GM18526 (cell line): ENCODE results near the gene TOGARAM2.

Experiments used
- POLR2A ChIP-seq: IDR thresholded peaks from 3 replicates; pipeline ENCODE4 v1.6.1; 2011; ENCODE audit not compliant: insufficient read length; ENCODE audit errors: extremely low read depth

Gene TOGARAM2

GRCh38 chr2:28981016-28981441 is at the start of gene TOGARAM2:
TSS of gene TOGARAM2 (plus strand) at chr2:28981298. CDS start at chr2:28994835, 13,537 bp downstream.
- no peak for TF ChIP-seq POLR2A

- TF ChIP-seq POLR2A: no peak
Measured at GRCh38 chr2:28934769-28935168, 46.3 kb upstream of the TOGARAM2 start.

GRCh38 chr2:28941008-28941407 is 40.1 kb upstream of the TOGARAM2 start:
- no peak for TF ChIP-seq POLR2A

DNA sequence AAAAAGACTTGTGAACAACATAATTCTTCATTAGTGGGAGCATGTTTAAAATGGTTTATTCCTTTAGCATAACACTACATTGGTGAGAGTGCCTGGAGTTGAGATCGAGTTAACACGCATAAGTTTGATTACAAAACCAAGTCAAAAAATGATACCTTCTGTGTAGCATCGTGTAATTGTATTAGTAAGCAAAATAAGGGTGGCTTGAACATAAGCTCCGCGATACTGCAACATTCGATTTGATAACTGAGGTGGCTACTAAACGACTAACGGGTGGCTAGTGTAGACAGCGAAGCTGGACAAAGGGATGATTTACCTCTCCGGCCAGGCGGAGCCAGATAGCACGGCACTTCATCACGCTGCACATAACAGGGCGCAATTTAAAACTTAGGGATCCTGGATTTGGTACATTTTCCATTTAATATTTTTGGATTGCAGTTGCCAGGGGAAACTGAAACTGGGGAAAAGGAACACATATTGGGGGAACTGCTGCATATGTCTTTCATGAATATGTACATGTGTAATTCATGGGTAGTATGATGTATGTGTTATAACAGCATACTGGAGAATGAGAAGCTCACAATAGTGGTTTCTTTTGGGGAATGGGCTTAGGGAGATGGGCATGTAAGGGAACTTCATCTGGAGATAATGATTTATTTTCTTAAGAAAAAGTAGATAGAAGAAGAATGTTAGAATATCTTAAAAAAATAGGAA is 36.4 kb upstream of the TOGARAM2 start:
- no peak for TF ChIP-seq POLR2A

- no peak for TF ChIP-seq POLR2A
Measured at GRCh38 chr2:28948160-28948559, 32.9 kb upstream of the TOGARAM2 start.

GRCh38 chr2:28949190-28949589 is 31.9 kb upstream of the TOGARAM2 start:
- no peak for TF ChIP-seq POLR2A

- TF ChIP-seq POLR2A: no peak
Measured at GRCh38 chr2:28949617-28950305, 31.3 kb upstream of the TOGARAM2 start.

GRCh38 chr2:28950941-28951630 is 30.0 kb upstream of the TOGARAM2 start:
- no peak for TF ChIP-seq POLR2A

GRCh38 chr2:28951910-28952835 is 28.9 kb upstream of the TOGARAM2 start:
- no peak for TF ChIP-seq POLR2A

DNA sequence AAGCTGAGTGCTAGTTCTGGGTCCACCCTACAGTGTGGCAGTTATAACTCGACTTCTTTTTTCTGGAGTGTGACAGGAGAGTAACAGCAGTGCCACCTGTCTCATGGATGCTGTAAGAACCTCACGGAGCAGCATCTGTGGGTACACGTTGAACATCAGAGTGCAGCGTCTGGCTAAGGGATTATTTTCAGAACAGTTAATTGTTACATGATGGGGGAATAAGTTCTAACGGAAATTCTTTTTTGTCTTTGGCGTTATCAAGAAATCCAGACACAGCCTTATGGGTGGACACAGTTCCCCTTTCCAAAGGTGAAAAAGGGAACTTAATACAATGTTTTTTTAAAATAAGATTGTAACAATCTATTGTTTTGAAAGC is 28.3 kb upstream of the TOGARAM2 start:
- no peak for TF ChIP-seq POLR2A

DNA sequence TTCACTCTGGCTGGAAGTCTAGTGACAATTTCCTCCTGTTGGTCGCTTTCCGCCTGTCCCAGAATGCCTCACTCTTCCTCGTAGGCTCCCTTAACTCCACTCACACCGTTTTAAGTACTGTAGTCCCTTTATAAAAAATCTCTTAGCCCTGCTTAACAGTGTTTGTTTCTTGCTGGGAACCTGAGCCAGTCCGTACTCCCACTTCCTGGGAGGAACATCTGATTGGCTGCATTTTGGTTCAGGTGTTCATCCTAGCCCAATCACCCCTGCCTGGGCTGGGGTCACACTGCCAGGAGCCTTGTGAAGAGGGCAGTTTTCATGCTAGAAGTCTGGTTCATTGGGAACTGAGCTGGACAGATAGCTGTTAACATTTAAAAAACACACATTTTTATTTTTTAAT is 25.6 kb upstream of the TOGARAM2 start:
- no peak for TF ChIP-seq POLR2A

- TF ChIP-seq POLR2A: no peak
Measured at GRCh38 chr2:28956415-28956826, 24.7 kb upstream of the TOGARAM2 start.

- TF ChIP-seq POLR2A: no peak
Measured at GRCh38 chr2:28956890-28957289, 24.2 kb upstream of the TOGARAM2 start.

- TF ChIP-seq POLR2A: no peak
Measured at GRCh38 chr2:28958689-28959088, 22.4 kb upstream of the TOGARAM2 start.

- no peak for TF ChIP-seq POLR2A
Measured at GRCh38 chr2:28960401-28960800, 20.7 kb upstream of the TOGARAM2 start.
